Upper lobe of left lung (tissue), 6 donors: Measurements from ENCODE around the gene ATP5ME. TPM values are rescaled to one million over a fixed set of nuclear protein-coding genes. Genes with fewer than 3 reads are reported as not detected.
"Not testable (repeated sequence)": the region's sequence is repeated elsewhere in the genome, so short reads cannot be mapped to it uniquely, and the experiment has no call there.

Source experiments
- ATAC-seq, 2 donors: fragments of 200-7000 bp; cut with Tn5 transposase; one replicate each; pipeline ENCODE4 v1.9.1; 2022; ENCODE audit warnings: mild to moderate bottlenecking in 2 of 2, moderate library complexity in 2 of 2; ENCODE audit not compliant: low FRiP score in 2 of 2
- DNase-seq, 2 donors: peaks; one replicate each; pipeline ENCODE4 v3.0.0-alpha.2; 2019 to 2020
- H3K27ac ChIP-seq, 4 donors: fragments of 200-600 bp; sonication (generic); one replicate each; pipeline ENCODE4 v1.5.1; 2016 to 2019
- H3K27me3 ChIP-seq, 4 donors: fragments of 200-600 bp; sonication (generic); one replicate each; pipeline ENCODE4 v1.5.1; 2017 to 2019
- H3K36me3 ChIP-seq, 4 donors: fragments of 200-600 bp; sonication (generic); one replicate each; pipeline ENCODE4 v1.5.1; 2016 to 2019
- H3K4me1 ChIP-seq, 4 donors: fragments of 200-600 bp; sonication (generic); one replicate each; pipeline ENCODE4 v1.5.1; 2018 to 2019
- H3K4me3 ChIP-seq, 4 donors: fragments of 200-600 bp; sonication (generic); one replicate each; pipeline ENCODE4 v1.5.1; 2017 to 2019; ENCODE audit warnings: mild to moderate bottlenecking in 2 of 4, moderate library complexity in 1 of 4
- H3K9me3 ChIP-seq, 4 donors: fragments of 200-600 bp; sonication (generic); one replicate each; pipeline ENCODE4 v1.5.1; 2018 to 2019
- CTCF ChIP-seq, 6 experiments: fragments of 450-650 bp in 4 of 6; fragments of 200-600 bp in 2 of 6; sonication (generic) in 2 of 6; IDR thresholded peaks; one replicate each; pipeline ENCODE4 v1.5.1; 2016 to 2019; ENCODE audit warnings: antibody characterized with exemption in 6 of 6
- EP300 ChIP-seq, 4 donors: sonication (generic); formaldehyde crosslinking; IDR thresholded peaks; one replicate each; pipeline ENCODE4 v1.5.1; 2017; ENCODE audit warnings: antibody characterized with exemption in 4 of 4, control low read depth in 2 of 4
- POLR2A ChIP-seq, 4 donors: fragments of 450-650 bp; IDR thresholded peaks; one replicate each; pipeline ENCODE4 v1.5.1; 2016 to 2017; ENCODE audit warnings: antibody characterized with exemption in 4 of 4, mild to moderate bottlenecking in 2 of 4
- POLR2AphosphoS5 ChIP-seq, 2 donors: sonication (generic); formaldehyde crosslinking; IDR thresholded peaks; one replicate each; pipeline ENCODE4 v1.5.1; 2017; ENCODE audit warnings: antibody characterized with exemption in 2 of 2
- whole genome bisulfite sequencing, 2 donors: methylation state at CpG; one replicate each; pipeline ENCODE4 v1.1.5; 2017 to 2018; 5-methylcytosine and 5-hydroxymethylcytosine counted together
- total RNA-seq, 6 donors: library from RNA; depleted of rRNA in 4 of 6; stranded (reverse); fragments of >200 nt in 4 of 6; gene quantifications; one replicate each; pipeline versions ENCODE4 v1.1.0 to v1.2.1, GENCODE V29; 2016 to 2021
- donor health status: DM: no; HTN: no; CAD: no; lungs with moderate emphysema.
- donor health status: DM: no; HTN: yes; CAD: no; lungs with severe emphysema.

Gene ATP5ME
- total RNA-seq, 6 donors from 2014 or later: 22.6 to 216 (median 106) TPM

DNA sequence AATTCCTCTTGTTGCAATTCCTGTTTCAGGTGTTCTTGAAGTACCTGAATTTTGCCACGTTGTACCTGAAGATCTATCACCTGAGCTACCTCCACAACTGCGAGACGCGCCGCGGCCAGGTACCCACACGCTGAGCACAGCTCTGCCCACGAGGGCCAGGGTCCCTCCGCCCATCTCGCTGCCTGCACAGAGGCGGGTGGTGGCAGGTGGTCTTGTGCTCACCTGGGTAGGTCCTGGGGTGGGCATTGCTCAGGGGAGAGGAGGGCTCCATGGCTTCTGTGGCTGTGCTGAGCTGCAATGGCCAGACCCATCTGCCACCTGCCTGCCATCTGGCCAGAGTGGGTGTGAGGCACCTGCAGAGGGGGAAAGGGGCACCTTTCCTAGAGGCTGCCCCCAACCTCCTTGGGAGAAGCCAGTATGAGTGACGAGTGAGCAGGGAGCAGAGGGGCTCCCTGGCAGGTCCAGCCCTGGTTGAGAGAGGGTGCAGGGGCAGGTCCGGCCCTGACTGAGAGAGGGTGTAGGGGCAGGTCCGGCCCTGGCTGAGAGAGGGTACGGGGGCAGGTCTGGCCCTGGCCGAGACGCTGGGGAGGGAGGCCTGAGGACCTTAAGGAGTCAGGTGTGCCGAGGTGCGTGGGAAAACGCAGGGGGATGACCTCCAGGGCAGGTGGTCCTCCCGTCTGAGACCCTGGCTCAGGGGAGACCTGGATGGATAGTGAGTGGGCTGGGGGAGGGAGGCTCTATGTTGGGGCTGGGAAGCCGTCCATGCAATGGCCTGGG is 38.0 kb downstream of the ATP5ME start:
- no peaks in the 10 kb centered on the region for H3K36me3 ChIP-seq
- DNase-seq: peak in 1 of 2 donors; percentile 82
- no peaks in the 10 kb centered on the region for H3K4me1 ChIP-seq
- H3K27ac ChIP-seq: no peak overlapping the region
- no peaks in the 10 kb centered on the region for H3K27me3 ChIP-seq
- no peak overlapping the region for H3K4me3 ChIP-seq
- ATAC-seq: peak in 1 of 2 donors; percentile 3
- 81 to 85% methylated on average over 17 to 22 of the region's 22 CpGs for WGBS, 2 donors
- TF ChIP-seq EP300 (IDR thresholded peaks at IDR 0.05) (no peak), POLR2AphosphoS5 (IDR thresholded peaks at IDR 0.05) (no peak), POLR2A (IDR thresholded peaks at IDR 0.05) (no peak), CTCF (IDR thresholded peaks at IDR 0.05) (no peak)
- no peaks in the 10 kb centered on the region for H3K9me3 ChIP-seq

- H3K4me1 ChIP-seq, H3K27me3 ChIP-seq, H3K9me3 ChIP-seq, ATAC-seq, H3K36me3 ChIP-seq, H3K27ac ChIP-seq, H3K4me3 ChIP-seq: not testable (repeated sequence)
- peak in 1 of 2 donors; percentile 68 for DNase-seq
- WGBS, 2 donors: 91% methylated on average over 44 to 45 of the region's 46 CpGs
Observed at GRCh38 chr4:635066-635835, 38.8 kb downstream of the ATP5ME start.

DNA sequence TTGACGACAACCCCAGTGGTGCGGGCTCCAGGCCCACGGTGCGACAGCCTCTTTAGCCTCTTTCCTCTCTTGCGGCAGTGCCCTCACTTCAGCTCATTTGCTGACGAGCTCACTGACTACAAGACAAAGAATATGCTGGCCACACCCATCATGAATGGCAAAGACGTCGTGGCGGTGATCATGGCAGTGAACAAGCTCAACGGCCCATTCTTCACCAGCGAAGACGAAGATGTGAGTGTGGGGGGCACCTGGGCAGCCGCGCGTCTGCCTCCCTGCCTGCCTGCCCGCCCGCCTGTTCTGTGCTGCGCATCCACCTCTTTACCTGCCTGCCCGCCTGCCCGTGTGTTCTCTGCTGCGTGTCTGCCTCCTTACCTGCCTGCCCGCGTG is 39.5 kb downstream of the ATP5ME start:
- Histone ChIP-seq H3K4me3 (no peak overlapping the region), H3K27me3 (no peaks in the 10 kb centered on the region), H3K27ac (no peak overlapping the region), H3K4me1 (no peaks in the 10 kb centered on the region), H3K36me3 (no peaks in the 10 kb centered on the region), H3K9me3 (no peaks in the 10 kb centered on the region)
- TF ChIP-seq POLR2AphosphoS5 (IDR thresholded peaks at IDR 0.05): no peak
- TF ChIP-seq EP300 (IDR thresholded peaks at IDR 0.05): no peak
- no peak for TF ChIP-seq POLR2A (IDR thresholded peaks at IDR 0.05)
- no peak for TF ChIP-seq CTCF (IDR thresholded peaks at IDR 0.05)
- 78% methylated on average over 22 to 23 of the region's 23 CpGs for WGBS, 2 donors
- ATAC-seq (no peak), DNase-seq (peak in 1 of 2 donors; percentile 62)

DNA sequence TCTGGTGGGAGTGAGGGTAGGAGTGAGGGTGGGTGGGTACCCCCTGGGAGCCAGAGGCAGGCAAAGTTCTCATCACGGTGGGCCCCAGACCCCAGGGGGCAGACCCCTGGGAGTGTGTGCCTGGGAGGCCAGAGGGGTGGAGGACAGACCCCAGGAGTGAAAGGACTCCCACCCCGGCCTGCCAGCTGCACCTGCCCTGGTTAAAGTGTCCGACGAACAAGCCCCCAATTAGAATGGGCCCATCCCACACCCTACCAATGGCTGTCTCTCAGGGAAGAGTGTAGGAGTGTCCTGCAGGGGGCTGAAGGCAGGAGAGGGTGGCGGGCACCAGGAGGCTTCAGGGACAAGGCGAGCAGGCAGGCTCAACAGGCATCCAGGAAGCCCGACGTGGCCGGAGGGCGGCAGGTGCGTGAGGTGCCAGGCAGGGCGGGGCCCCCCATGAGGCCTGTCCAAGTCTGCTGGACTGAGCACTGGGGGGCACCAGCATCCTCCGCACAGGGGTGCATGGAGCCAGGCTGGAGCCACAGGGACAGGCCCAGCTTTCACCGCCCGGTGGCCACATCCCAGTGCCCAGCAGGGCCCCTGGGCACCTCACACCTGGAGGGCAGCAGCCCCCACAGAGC is 40.0 kb downstream of the ATP5ME start:
- no peaks in the 10 kb centered on the region for H3K9me3 ChIP-seq
- ATAC-seq: no peak
- WGBS, 2 donors: 72 to 78% methylated on average over 13 to 14 of the region's 15 CpGs
- TF ChIP-seq POLR2AphosphoS5 (IDR thresholded peaks at IDR 0.05) (no peak), EP300 (IDR thresholded peaks at IDR 0.05) (no peak), POLR2A (IDR thresholded peaks at IDR 0.05) (no peak), CTCF (IDR thresholded peaks at IDR 0.05) (no peak)
- H3K4me3 ChIP-seq: no peak overlapping the region
- H3K27ac ChIP-seq: no peak overlapping the region
- DNase-seq: peak in 1 of 2 donors; percentile 69
- H3K36me3 ChIP-seq: no peaks in the 10 kb centered on the region
- H3K4me1 ChIP-seq: no peaks in the 10 kb centered on the region
- no peaks in the 10 kb centered on the region for H3K27me3 ChIP-seq

DNA sequence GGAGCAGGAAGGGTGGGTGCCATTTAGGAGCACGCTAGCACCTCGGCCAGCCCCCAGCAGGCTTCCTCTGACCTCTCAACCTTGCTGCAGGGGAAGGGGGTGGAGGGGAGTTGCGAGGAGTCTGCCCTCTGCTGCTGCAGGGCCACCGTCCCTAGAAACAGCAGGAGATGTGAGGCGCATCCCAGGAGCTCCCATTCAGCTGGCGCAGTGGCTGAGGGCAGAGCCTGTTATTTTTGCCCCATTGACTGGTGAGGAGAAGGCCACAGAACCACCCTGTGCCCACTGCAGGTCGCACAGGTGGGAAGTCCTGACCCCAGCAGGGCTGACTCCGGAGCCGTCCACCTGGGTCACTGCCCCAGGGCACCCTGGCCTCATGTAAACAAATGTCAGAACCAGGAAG is 40.7 kb downstream of the ATP5ME start:
- H3K36me3 ChIP-seq: no peaks in the 10 kb centered on the region

More for the DNA sequence above, 40.7 kb downstream of the ATP5ME start:
- Histone ChIP-seq H3K4me1 (no peaks in the 10 kb centered on the region), H3K27ac (no peak overlapping the region), H3K4me3 (no peak overlapping the region), H3K9me3 (no peaks in the 10 kb centered on the region), H3K27me3 (no peaks in the 10 kb centered on the region)
- ATAC-seq (no peak), DNase-seq (no peak)
- TF ChIP-seq CTCF (IDR thresholded peaks at IDR 0.05) (no peak), POLR2AphosphoS5 (IDR thresholded peaks at IDR 0.05) (no peak), POLR2A (IDR thresholded peaks at IDR 0.05) (no peak), EP300 (IDR thresholded peaks at IDR 0.05) (no peak)
- WGBS, 2 donors: 36 to 57% methylated on average over 4 to 7 of the region's 9 CpGs
